Measurements from ENCODE around the gene SECISBP2. TPM values are rescaled to one million over a fixed set of nuclear protein-coding genes. Genes with fewer than 3 reads are reported as not detected.

SECISBP2 gene
- total RNA-seq, 1 donor from 2014 or later = 48.6 TPM

DNA sequence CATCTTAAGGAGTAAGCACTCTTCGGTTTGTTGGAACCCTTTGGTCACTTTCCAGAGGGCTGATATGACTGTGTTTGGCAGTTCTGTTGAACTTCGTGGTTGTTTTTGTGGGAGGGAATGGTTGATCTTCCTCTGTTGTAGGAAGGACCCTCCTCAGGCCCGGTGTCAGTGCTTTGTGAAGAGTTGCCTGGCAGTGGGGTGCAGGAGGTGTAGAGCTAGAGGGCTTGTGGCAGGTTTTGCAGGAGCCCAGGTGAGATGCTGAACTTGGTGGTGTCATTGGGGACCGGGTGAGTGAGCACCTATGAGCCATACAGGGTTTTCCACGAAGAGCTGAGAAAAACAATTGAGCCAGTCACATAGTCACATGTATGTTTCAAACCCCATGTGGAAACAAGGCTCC is 27.2 kb downstream of the SECISBP2 start:
- Mint-ChIP-seq H3K27me3 (no peaks in the 10 kb centered on the region), H3K4me3 (no peak overlapping the region), H3K27ac (no peak overlapping the region), H3K4me1 (peaks cover 15% of the 10 kb centered on the region), H3K36me3 (ENCODE audit: low read depth) (peaks cover 87% of the 10 kb centered on the region), H3K9me3 (peaks cover 5% of the 10 kb centered on the region)
- DNase-seq = no peak
- intact Hi-C loops (cut with micrococcal nuclease) = no loop called here

DNA sequence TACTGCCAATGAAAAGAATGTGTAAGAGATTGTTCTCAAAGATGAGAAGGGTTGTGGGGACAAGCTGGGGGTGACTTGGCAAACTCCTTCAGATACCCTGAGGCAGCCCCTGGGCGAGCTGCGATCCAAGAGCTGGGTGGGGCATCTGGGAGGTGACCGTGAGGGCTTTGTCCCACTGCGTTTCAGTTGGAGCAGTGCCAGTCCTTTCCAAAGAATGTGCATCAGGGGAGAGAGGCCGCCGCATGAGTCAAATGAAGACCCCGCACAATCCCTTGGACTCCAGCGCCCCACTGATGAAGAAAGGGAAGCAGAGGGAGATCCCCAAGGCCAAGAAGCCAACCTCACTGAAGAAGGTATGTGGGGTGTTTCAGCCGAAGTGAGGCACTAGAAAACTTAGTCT is 28.4 kb downstream of the SECISBP2 start:
- Mint-ChIP-seq H3K27ac (no peak overlapping the region), H3K4me1 (peaks cover 13% of the 10 kb centered on the region), H3K36me3 (ENCODE audit: low read depth) (peaks cover 89% of the 10 kb centered on the region), H3K27me3 (no peaks in the 10 kb centered on the region), H3K4me3 (no peak overlapping the region), H3K9me3 (peaks cover 5% of the 10 kb centered on the region)
- no peak for DNase-seq
- intact Hi-C loops (cut with micrococcal nuclease) = no loop called here

DNA sequence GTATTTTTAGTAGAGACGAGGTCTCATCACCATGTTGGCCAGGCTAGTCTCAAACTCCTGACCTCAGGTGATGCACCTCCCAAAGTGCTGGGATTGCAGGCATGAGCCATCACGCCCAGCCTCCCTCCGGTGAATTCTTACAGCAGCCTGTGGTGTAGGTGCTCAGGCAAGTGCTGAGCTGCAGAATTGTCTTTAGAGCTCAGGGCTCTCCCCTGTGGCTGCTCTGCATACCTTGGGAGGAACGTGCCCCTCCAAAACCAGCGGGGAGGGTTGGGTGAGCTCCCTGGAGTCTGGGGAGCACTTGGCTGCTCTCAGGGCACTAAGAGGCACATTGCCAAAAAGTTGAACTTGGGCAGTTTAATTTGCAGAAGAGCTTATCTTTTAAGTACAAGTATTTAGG is 29.4 kb downstream of the SECISBP2 start:
- Mint-ChIP-seq H3K27ac (peak overlapping the region; percentile 13), H3K9me3 (peaks cover 5% of the 10 kb centered on the region), H3K27me3 (no peaks in the 10 kb centered on the region), H3K4me3 (no peak overlapping the region), H3K36me3 (ENCODE audit: low read depth) (peaks cover 88% of the 10 kb centered on the region), H3K4me1 (peaks cover 19% of the 10 kb centered on the region)
- intact Hi-C loops (cut with micrococcal nuclease) = no loop called here
- DNase-seq = no peak

DNA sequence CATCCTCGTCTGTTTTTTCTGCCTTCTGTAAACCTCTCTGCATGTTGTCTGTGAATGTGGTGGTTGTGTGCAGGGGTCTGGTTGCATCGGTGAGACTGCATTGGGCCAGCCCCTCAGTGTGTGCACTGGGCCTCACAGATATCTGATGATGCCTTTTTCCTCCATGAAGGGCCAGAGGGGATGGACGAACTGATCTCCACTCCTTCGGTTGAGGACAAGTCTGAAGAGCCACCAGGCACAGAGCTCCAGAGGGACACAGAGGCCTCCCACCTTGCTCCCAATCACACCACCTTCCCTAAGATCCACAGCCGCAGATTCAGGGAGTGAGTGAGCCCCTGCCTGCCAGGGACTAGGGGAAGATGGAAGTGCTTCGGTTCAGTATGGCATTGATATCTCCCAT is 31.3 kb downstream of the SECISBP2 start:
- Mint-ChIP-seq H3K27me3 (no peaks in the 10 kb centered on the region), H3K9me3 (no peaks in the 10 kb centered on the region), H3K36me3 (ENCODE audit: low read depth) (peaks cover 81% of the 10 kb centered on the region), H3K4me1 (peaks cover 17% of the 10 kb centered on the region), H3K27ac (no peak overlapping the region), H3K4me3 (no peak overlapping the region)
- intact Hi-C loops (cut with micrococcal nuclease) = no loop called here
- DNase-seq = no peak

GRCh38 chr9:89350988-89351557 is 32.8 kb downstream of the SECISBP2 start:
- Mint-ChIP-seq H3K9me3 (no peaks in the 10 kb centered on the region), H3K4me3 (no peak overlapping the region), H3K4me1 (peaks cover 14% of the 10 kb centered on the region), H3K27me3 (no peaks in the 10 kb centered on the region), H3K27ac (peak overlapping the region; percentile 54), H3K36me3 (ENCODE audit: low read depth) (peaks cover 82% of the 10 kb centered on the region)
- DNase-seq = no peak
- intact Hi-C loops (cut with micrococcal nuclease) = no loop called here

- intact Hi-C loops (cut with micrococcal nuclease) = no loop called here
- Mint-ChIP-seq H3K27ac (peak overlapping the region; percentile 54), H3K4me3 (peak overlapping the region; percentile 62)
These were observed 33.4 kb downstream of the SECISBP2 start for GRCh38 chr9:89351584-89352300.

GRCh38 chr9:89352451-89352850 is 34.2 kb downstream of the SECISBP2 start:
- no peak for DNase-seq
- Mint-ChIP-seq H3K4me3 (peak overlapping the region; percentile 62), H3K27me3 (no peaks in the 10 kb centered on the region), H3K36me3 (ENCODE audit: low read depth) (peaks cover 78% of the 10 kb centered on the region), H3K9me3 (no peaks in the 10 kb centered on the region), H3K4me1 (peaks cover 17% of the 10 kb centered on the region), H3K27ac (peak overlapping the region; percentile 79)
- intact Hi-C loops (cut with micrococcal nuclease) = no loop called here

More at GRCh38 chr9:89351584-89352300, 33.4 kb downstream of the SECISBP2 start:
- Mint-ChIP-seq H3K27me3 (no peaks in the 10 kb centered on the region), H3K4me1 (peaks cover 14% of the 10 kb centered on the region), H3K36me3 (ENCODE audit: low read depth) (peaks cover 80% of the 10 kb centered on the region), H3K9me3 (no peaks in the 10 kb centered on the region)
- no peak for DNase-seq

- Mint-ChIP-seq H3K4me1 (peaks cover 17% of the 10 kb centered on the region), H3K36me3 (ENCODE audit: low read depth) (peaks cover 76% of the 10 kb centered on the region), H3K27ac (peak overlapping the region; percentile 68), H3K4me3 (peak overlapping the region; percentile 62), H3K27me3 (no peaks in the 10 kb centered on the region), H3K9me3 (no peaks in the 10 kb centered on the region)
- intact Hi-C loops (cut with micrococcal nuclease) = no loop called here
- DNase-seq = no peak
These were observed 34.8 kb downstream of the SECISBP2 start for GRCh38 chr9:89352874-89353649.

GRCh38 chr9:89353989-89354388 is 35.7 kb downstream of the SECISBP2 start:
- Mint-ChIP-seq H3K27me3 (no peaks in the 10 kb centered on the region), H3K27ac (peak overlapping the region; percentile 9), H3K4me1 (peaks cover 17% of the 10 kb centered on the region), H3K4me3 (no peak overlapping the region), H3K9me3 (no peaks in the 10 kb centered on the region), H3K36me3 (ENCODE audit: low read depth) (peaks cover 73% of the 10 kb centered on the region)
- no peak for DNase-seq
- intact Hi-C loops (cut with micrococcal nuclease) = no loop called here

- intact Hi-C loops (cut with micrococcal nuclease) = no loop called here
- H3K36me3 Mint-ChIP-seq (ENCODE audit: low read depth) = peaks cover 74% of the 10 kb centered on the region
- H3K9me3 Mint-ChIP-seq = no peaks in the 10 kb centered on the region
- no peaks in the 10 kb centered on the region for H3K27me3 Mint-ChIP-seq
- peaks cover 17% of the 10 kb centered on the region for H3K4me1 Mint-ChIP-seq
- no peak overlapping the region for H3K4me3 Mint-ChIP-seq
- H3K27ac Mint-ChIP-seq = no peak overlapping the region
- DNase-seq = no peak
These were observed 36.2 kb downstream of the SECISBP2 start for GRCh38 chr9:89354471-89354870.

GRCh38 chr9:89356782-89357181 is 38.5 kb downstream of the SECISBP2 start:
- no peak for DNase-seq
- Mint-ChIP-seq H3K27me3 (no peaks in the 10 kb centered on the region), H3K4me3 (no peak overlapping the region), H3K36me3 (ENCODE audit: low read depth) (peaks cover 74% of the 10 kb centered on the region), H3K9me3 (no peaks in the 10 kb centered on the region), H3K4me1 (peaks cover 18% of the 10 kb centered on the region), H3K27ac (no peak overlapping the region)
- intact Hi-C loops (cut with micrococcal nuclease) = no loop called here

GRCh38 chr9:89357331-89358197 is 39.3 kb downstream of the SECISBP2 start:
- H3K4me1 Mint-ChIP-seq = peaks cover 10% of the 10 kb centered on the region
- intact Hi-C loops (cut with micrococcal nuclease) = no loop called here
- no peak for DNase-seq
- no peak overlapping the region for H3K4me3 Mint-ChIP-seq
- no peaks in the 10 kb centered on the region for H3K9me3 Mint-ChIP-seq
- H3K36me3 Mint-ChIP-seq (ENCODE audit: low read depth) = peaks cover 68% of the 10 kb centered on the region
- peak overlapping the region; percentile 36 for H3K27ac Mint-ChIP-seq
- H3K27me3 Mint-ChIP-seq = no peaks in the 10 kb centered on the region

DNA sequence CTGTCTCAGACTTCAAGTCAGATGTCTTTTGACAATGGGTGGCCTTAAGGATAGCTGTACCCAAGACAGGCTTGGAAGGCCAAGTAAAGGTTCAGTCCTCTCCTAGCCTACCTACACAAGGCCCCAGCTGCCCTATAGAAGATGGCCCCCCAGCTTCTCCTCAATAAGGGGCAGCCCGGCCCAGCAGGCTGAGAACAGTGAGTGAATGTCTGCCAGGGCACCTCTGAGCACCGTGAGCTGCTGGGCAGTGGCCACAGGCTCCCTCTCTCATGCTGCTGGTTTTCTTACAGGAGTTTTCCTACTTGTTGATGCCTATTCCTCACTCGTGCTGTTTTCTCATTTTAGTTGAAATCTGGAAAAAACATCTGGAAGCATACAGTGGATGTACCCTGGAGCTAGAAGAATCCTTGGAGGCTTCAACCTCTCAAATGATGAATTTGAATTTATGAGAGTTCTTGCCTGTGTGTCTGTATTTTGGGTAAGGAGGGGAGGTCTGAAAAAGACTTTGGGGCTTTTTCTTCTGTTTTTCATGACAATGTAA is 40.1 kb downstream of the SECISBP2 start:
- no peak for DNase-seq
- Mint-ChIP-seq H3K27ac (no peak overlapping the region), H3K4me3 (no peak overlapping the region), H3K4me1 (peaks cover 8% of the 10 kb centered on the region), H3K9me3 (no peaks in the 10 kb centered on the region), H3K27me3 (no peaks in the 10 kb centered on the region), H3K36me3 (ENCODE audit: low read depth) (peaks cover 66% of the 10 kb centered on the region)
- intact Hi-C loops (cut with micrococcal nuclease) = no loop called here
